ENCODE measurements around the gene PKN1.

The PKN1 gene

GRCh38 chr19:14467391-14467790 is 34.3 kb downstream of the PKN1 start:
- no peak for DNase-seq (ENCODE audit: low spot score)

DNA sequence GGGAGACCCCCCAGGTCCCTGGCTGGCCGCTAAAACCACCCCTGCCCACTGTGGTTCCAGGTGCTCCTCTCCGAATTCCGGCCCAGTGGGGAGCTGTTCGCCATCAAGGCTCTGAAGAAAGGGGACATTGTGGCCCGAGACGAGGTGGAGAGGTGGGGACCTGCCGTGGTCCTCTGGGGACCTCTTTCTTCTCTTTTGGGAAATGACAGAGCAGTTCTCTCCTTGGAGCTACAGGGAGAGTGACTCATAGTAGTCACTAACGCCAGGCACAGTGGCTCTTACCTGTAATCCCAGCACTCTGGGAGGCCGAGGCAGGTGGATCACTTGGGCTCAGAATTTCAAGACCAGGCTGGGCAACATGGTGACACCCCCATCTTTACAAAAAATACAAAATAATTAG is 34.7 kb downstream of the PKN1 start:
- DNase-seq (ENCODE audit: low spot score) = no peak

DNA sequence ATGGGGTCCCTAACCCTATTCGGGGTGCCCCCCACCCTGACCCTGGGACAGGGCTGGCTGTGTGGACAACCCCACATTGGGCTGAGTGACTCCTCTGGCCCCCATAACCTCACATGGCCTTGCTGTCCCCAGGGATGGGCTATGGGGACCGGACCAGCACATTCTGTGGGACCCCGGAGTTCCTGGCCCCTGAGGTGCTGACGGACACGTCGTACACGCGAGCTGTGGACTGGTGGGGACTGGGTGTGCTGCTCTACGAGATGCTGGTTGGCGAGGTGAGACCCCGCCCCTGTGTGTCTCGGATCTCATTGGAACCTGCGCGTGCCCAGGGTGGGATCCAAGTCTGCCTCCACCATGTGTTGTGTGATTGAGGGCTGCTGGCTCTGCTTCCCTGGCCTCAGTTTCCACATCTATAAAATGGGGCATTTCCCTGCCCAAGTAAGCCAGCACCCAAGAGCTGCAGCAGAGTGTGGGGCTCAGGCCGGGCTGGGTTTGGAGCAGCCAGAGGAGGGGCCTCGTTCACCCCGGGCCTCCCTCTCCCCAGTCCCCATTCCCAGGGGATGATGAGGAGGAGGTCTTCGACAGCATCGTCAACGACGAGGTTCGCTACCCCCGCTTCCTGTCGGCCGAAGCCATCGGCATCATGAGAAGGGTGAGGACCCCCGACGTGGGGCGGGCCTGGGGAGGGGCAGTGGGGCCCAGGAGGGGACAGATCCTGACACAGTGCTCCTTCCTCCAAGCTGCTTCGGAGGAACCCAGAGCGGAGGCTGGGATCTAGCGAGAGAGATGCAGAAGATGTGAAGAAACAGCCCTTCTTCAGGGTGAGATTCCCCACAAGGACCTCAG is 37.1 kb downstream of the PKN1 start:
- DNase-seq (ENCODE audit: low spot score) = no peak

DNA sequence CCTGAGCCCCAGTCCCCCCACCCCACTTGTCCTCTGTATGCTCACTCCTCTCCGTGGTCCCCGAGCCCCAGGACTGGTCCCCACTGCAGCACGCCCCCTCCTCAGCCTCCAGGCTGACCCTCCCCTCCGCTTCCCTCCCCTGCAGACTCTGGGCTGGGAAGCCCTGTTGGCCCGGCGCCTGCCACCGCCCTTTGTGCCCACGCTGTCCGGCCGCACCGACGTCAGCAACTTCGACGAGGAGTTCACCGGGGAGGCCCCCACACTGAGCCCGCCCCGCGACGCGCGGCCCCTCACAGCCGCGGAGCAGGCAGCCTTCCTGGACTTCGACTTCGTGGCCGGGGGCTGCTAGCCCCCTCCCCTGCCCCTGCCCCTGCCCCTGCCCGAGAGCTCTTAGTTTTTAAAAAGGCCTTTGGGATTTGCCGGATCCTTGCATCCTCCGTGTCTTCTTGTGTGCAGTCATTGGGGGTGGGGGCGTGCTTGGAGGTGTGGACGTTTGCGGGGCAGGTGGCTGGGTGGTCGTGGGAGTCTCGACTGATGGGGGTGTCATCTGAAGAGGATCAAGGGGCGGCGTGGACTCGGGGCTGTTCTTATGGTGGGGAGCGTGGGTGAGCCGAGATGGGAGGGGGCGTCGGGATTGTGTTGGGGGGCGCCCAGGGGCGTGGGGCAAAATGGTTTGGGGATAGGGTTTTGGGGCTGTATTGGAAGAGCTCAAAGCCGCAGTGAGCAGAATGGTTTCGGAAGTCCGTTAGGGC is 38.5 kb downstream of the PKN1 start:
- no peak for DNase-seq (ENCODE audit: low spot score)

GRCh38 chr19:14472202-14472938 is 39.3 kb downstream of the PKN1 start:
- peak; percentile 83 for DNase-seq (ENCODE audit: low spot score)

GRCh38 chr19:14473073-14473977 is 40.2 kb downstream of the PKN1 start:
- no peak for DNase-seq (ENCODE audit: low spot score)

- DNase-seq (ENCODE audit: low spot score) = no peak
Observed at GRCh38 chr19:14473978-14474578, 41.0 kb downstream of the PKN1 start.

- DNase-seq (ENCODE audit: low spot score) = no peak
Observed at GRCh38 chr19:14474827-14475226, 41.7 kb downstream of the PKN1 start.

GRCh38 chr19:14475251-14476073 is 42.4 kb downstream of the PKN1 start, which contains the start of gene PTGER1:
TSS of gene PTGER1 (minus strand) at chr19:14475354. CDS start at chr19:14474320, 1,034 bp downstream.
- DNase-seq (ENCODE audit: low spot score) = peak; percentile 18

GRCh38 chr19:14476327-14476672 is 43.2 kb downstream of the PKN1 start:
- no peak for DNase-seq (ENCODE audit: low spot score)

GRCh38 chr19:14476673-14477401 is 43.7 kb downstream of the PKN1 start:
- DNase-seq (ENCODE audit: low spot score) = peak; percentile 60

DNA sequence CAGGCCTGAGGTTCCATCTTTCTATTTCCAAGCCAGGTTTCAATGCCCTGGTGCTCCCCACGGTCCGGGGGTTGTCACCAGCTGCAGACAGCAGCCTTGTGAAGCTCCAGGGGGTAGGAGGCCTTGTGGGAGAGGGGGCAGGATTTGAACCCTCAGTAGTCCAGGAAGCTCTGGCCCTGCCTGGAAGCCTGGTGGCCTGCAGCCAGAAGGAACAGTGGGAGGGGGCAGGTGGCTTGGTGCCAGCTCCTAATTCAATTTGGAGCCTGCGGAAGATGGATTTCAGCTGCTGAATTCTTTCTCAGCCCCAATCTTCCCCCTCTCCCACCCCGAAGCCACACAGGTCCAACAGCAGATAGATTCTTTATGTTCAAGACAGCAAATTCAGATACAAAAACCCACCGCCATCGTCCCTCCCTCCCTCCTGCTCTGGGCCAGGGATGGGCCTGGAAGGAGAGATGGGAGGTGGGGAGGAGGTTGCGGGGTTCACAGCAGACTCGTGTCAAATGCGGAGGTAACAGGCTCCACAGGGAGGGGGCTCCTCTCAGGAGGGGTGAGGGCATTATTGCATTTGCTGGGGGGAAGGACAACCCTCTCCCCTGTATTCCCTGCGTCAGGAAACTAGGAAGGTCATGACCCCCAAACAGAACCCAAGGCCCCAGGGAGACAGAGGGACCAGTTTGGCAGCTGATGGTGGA is 44.5 kb downstream of the PKN1 start:
- DNase-seq (ENCODE audit: low spot score) = no peak

DNA sequence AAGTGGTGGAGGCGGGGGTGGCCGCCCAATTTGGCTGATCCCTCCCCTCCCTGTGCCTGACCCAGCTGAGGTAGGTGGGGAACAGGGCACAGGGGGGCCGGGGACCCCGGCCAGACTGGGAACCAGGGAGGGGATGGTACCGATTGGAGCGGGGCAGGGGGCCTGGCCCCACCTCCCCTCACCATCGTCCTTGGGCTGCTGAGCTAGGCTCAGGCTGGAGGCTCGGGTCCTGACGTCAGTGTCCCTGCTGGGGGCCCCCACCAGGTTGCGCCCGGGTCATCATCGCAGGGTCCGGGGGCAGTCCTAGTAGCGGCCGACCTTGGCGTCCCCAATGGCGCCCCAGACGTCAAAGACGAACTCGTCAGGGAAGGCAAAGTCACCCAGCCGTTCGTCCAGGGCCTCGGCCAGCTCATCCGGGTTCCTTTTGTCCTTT is 45.0 kb downstream of the PKN1 start:
- no peak for DNase-seq (ENCODE audit: low spot score)

GRCh38 chr19:14479309-14479974 is 46.3 kb downstream of the PKN1 start:
- no peak for DNase-seq (ENCODE audit: low spot score)

- peak; percentile 69 for DNase-seq (ENCODE audit: low spot score)
Observed at GRCh38 chr19:14479975-14480699, 47.0 kb downstream of the PKN1 start.

DNA sequence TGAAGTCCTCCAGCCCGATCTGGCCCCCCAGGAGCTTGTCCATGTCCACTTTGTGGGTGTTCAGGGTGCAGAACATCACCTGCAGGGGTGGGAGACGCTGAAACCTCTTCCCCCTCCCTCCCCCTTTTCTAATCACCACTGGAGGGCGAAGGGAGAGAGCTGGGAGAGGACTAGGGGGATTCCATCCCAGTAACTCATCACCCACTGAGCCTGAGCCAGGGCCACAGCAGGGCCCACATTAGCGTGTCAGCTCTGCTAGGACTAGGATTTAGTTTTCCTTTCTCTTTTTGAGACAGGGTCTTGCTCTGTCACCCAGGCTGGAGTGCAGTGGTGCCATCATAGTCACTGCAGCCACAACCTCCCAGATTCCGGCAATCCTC is 47.6 kb downstream of the PKN1 start:
- no peak for DNase-seq (ENCODE audit: low spot score)

GRCh38 chr19:14482172-14482941 is 49.3 kb downstream of the PKN1 start:
- DNase-seq (ENCODE audit: low spot score) = no peak

Data from CD4-positive, alpha-beta T cell treated with Interleukin-15 for 4 hours (primary cell).